ENCODE data around the gene ARHGAP28.

GRCh38 chr18:6879508-6880195 is 150.1 kb downstream of the ARHGAP28 start:
- TF ChIP-seq CTCF (IDR thresholded peaks at IDR 0.05) (no peak), POLR2A (IDR thresholded peaks at IDR 0.05) (no peak)
